K562 treated with DMSO at 1 percent for 48 hours (cell line): ENCODE results near the gene GRIN1. TPM values are rescaled to one million over a fixed set of nuclear protein-coding genes. Genes with fewer than 3 reads are reported as not detected.

Experiments used
- total RNA-seq: library from RNA; unstranded; fragments of 300-600 nt; gene quantifications from 2 replicates; pipeline ENCODE4 v1.2.3, GENCODE V29; 2022; ENCODE audit warnings: low replicate concordance; ENCODE audit errors: extremely low read depth

Gene GRIN1
- not detected in 2 replicates for total RNA-seq

GRCh38 chr9:137138722-137139467 lies at the start of gene GRIN1:
Gene GRIN1 (plus strand): TSS chr9:137139154. CDS start chr9:137139487, 333 bp downstream.

DNA sequence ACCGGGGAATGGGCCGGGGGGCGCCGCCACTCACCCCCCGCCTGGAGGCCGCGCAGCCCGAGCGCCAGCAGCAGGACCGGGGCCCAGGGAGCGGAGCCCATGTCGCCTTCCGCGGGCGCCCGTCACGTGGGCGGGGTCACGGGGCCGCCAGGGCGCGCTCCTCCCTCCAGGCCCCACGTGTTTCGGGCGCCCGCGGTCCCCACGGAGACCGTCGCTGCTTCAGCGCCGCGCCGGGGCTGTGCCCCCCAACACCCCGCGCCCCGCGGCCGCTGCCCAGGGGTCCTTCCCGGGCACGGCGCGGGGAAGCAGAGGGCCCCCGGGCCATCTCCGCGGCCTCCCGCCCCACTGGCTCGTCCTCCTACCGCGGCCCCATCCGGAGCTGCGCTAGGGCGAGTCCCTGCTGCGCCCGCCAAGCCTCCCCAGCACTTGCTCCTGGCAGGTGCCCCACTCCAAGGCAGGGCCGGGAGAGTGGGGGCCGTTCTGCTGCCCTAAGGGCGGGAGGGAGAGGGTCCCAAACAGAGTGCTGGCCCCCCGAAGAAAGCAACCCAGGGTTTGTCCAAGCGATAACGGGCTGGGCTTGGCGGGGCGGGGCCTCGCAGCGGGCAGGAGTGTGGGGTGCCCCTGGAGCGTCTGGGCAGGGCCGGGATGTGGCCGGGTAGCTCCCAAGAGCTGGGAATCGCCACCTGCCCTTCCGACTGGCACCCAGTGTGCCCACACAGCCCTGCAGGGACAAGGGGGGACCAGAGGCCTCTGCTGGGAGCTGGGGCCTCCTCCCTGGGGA lies 24.2 kb upstream of the GRIN1 start, which contains the start of gene DPP7:
Gene DPP7 (minus strand): TSS at position 121 of the 781 bp plus-strand sequence. CDS start 20 bp downstream, at position 101.

GRCh38 chr9:137169896-137170358 lies 31.0 kb downstream of the GRIN1 start, which contains the start of gene LRRC26:
Gene LRRC26 (minus strand): TSS chr9:137170051. CDS start chr9:137169943, 108 bp downstream.

DNA sequence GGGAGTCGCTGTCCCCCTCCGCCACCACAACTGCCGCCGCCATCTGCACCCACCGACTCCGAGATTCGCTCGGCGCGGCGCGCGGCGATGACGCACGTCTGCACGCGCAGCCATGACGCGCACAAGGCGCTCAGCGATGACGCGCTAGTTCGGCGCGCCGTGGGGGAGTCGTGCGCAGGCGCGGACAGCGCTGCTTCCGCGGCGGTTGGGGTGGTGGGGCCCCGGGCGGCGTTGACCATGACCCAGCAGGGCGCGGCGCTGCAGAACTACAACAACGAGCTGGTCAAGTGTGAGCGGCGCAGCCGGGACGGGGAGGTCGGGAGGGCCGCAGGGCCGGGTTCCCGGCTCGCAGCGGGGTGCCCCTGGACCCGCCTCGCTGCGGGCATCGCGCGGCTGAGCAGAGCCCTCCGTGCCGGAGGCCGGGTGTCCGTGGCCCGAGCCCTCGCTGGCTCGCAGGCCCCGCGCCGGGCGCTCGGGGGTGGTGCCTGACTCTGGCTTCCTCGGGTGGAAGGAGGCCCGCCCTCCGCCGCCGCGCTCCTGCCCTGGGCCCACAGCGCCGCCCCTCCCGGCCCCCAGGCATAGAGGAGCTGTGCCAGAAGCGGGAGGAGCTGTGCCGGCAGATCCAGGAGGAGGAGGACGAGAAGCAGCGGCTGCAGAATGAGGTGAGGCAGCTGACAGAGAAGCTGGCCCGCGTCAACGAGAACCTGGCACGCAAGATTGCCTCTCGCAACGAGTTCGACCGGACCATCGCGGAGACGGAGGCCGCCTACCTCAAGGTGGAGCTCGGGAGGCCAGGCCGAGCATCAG lies 49.7 kb downstream of the GRIN1 start, which contains the start of the genes ANAPC2 and SSNA1:
Gene ANAPC2 (minus strand): TSS at position 71 of the 807 bp plus-strand sequence. CDS start 28 bp downstream, at position 43.
Gene SSNA1 (plus strand): TSS at position 187 of the 807 bp plus-strand sequence. CDS start 51 bp downstream, at position 238.

GRCh38 chr9:137200311-137201204 lies 61.6 kb downstream of the GRIN1 start, which contains the start of gene TPRN:
Gene TPRN (minus strand): TSS chr9:137200741. CDS start chr9:137200711, 30 bp downstream.

DNA sequence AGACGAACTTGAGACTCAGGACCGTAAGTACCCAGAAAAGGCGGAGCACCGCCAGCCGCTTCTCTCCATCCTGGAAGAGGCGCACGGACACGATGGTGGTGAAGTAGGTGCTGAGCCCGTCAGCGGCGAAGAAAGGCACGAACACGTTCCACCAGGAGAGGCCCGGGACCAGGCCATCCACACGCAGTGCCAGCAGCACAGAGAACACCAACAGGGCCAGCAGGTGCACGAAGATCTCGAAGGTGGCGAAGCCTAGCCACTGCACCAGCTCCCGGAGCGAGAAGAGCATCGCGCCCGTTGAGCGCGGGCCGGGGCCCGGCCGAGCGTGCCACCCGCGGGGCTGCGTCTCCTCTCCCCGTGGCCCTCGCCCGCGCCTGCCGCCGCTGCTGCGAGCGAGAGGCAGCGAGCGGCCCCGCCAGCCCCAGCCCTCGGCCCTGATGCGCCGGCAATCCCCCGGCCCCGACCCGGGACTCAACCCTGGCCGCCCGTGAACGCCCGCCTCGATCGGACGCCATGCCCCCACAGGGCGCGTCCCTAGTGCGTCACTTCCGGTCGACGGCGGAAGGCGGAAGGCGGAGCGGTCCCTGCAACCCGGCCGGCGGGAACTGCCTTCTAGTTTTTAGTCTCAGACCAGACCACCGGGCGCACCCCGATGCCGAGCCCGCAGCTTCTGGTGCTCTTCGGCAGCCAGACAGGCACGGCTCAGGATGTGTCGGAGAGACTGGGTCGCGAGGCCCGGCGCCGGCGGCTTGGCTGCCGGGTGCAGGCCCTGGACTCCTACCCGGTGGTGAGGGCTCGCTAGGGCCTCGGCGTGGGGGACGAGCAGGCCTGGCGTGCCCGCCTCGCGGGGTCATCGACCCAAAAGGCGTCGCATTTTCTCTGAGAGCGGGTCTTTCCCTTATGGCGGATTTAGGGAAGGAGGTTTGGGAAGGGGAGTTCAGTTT lies 66.4 kb downstream of the GRIN1 start, which contains the start of the genes NDOR1 and TMEM203:
Gene NDOR1 (plus strand): TSS at position 575 of the 944 bp plus-strand sequence. CDS start 78 bp downstream, at position 653.
Gene TMEM203 (minus strand): TSS at position 523 of the 944 bp plus-strand sequence. CDS start 234 bp downstream, at position 289.

Other genes starting within 250 kb of the GRIN1 start
- gene FBXW5, start 194.4 kb upstream of the GRIN1 start, total RNA-seq, result not detected in 2 replicates
- gene C8G, start 193.9 kb upstream of the GRIN1 start, total RNA-seq, result not detected in 2 replicates
- gene LCN12, start 186.9 kb upstream of the GRIN1 start, total RNA-seq, result not detected in 2 replicates
- gene PTGDS, start 161.7 kb upstream of the GRIN1 start, total RNA-seq, result not detected in 2 replicates
- gene LCNL1, start 156.2 kb upstream of the GRIN1 start, total RNA-seq, result not detected in 2 replicates
- not detected in 2 replicates for gene PAXX, start 146.7 kb upstream of the GRIN1 start, total RNA-seq
- not detected in 2 replicates for gene CLIC3, start 142.6 kb upstream of the GRIN1 start, total RNA-seq
- gene ABCA2, start 110.9 kb upstream of the GRIN1 start, total RNA-seq, result not detected in 2 replicates
- not detected in 2 replicates for gene FUT7, start 107.1 kb upstream of the GRIN1 start, total RNA-seq
- not detected in 2 replicates for gene NPDC1, start 93.0 kb upstream of the GRIN1 start, total RNA-seq
- gene ENTPD2, start 85.1 kb upstream of the GRIN1 start, total RNA-seq, result not detected in 2 replicates
- not detected in 2 replicates for gene SAPCD2, start 68.6 kb upstream of the GRIN1 start, total RNA-seq
- gene UAP1L1, start 61.6 kb upstream of the GRIN1 start, total RNA-seq, result not detected in 2 replicates
- 167 TPM in 1 of 2 replicates, not detected in the other for gene MAN1B1, start 52.2 kb upstream of the GRIN1 start, total RNA-seq
- not detected in 2 replicates for gene DPP7, start 24.4 kb upstream of the GRIN1 start, total RNA-seq
- gene LRRC26, start 30.9 kb downstream of the GRIN1 start, total RNA-seq, result not detected in 2 replicates
- not detected in 2 replicates for gene TMEM210, start 32.9 kb downstream of the GRIN1 start, total RNA-seq
- gene ANAPC2, start 49.4 kb downstream of the GRIN1 start, total RNA-seq, result not detected in 2 replicates
- gene SSNA1, start 49.5 kb downstream of the GRIN1 start, total RNA-seq, result not detected in 2 replicates
- gene TPRN, start 61.6 kb downstream of the GRIN1 start, total RNA-seq, result not detected in 2 replicates
- gene TMEM203, start 66.5 kb downstream of the GRIN1 start, total RNA-seq, result not detected in 2 replicates
- not detected in 2 replicates for gene NDOR1, start 66.5 kb downstream of the GRIN1 start, total RNA-seq
- not detected in 2 replicates for gene RNF208, start 83.1 kb downstream of the GRIN1 start, total RNA-seq
- gene CYSRT1, start 86.0 kb downstream of the GRIN1 start, total RNA-seq, result not detected in 2 replicates
- not detected in 2 replicates for gene RNF224, start 88.3 kb downstream of the GRIN1 start, total RNA-seq
- gene SLC34A3, start 91.7 kb downstream of the GRIN1 start, total RNA-seq, result not detected in 2 replicates
- 943 TPM in 1 of 2 replicates, not detected in the other for gene TUBB4B, start 102.1 kb downstream of the GRIN1 start, total RNA-seq
- not detected in 2 replicates for gene STPG3, start 112.1 kb downstream of the GRIN1 start, total RNA-seq
- gene NELFB, start 116.2 kb downstream of the GRIN1 start, total RNA-seq, result not detected in 2 replicates
- 87.0 TPM in 1 of 2 replicates, not detected in the other for gene TOR4A, start 138.6 kb downstream of the GRIN1 start, total RNA-seq
- gene NRARP, start 163.1 kb downstream of the GRIN1 start, total RNA-seq, result not detected in 2 replicates